GM12878 (cell line): ENCODE data around the gene UHMK1. TPM values are rescaled to one million over a fixed set of nuclear protein-coding genes. Genes with fewer than 3 reads are reported as not detected.

Experiments used
- polyA plus RNA-seq, 11 experiments: library from polyadenylated mRNA; depleted of rRNA in 4 of 11; unstranded in 6 of 11; stranded (reverse) in 5 of 11; fragments of >200 nt; fragmentation: Nextera tagmentation in 4 of 11; fragmentation: Illumina TruSeq in 1 of 11; extraction: Ambion mirVana in 4 of 11; extraction: Trizol in 1 of 11; gene quantifications; 1 replicate in 1 of 11; 2 replicates in 10 of 11; pipeline versions ENCODE4 v1.2.1 to v1.2.3, GENCODE V29; 2011 to 2016; ENCODE audit warnings: inconsistent platforms in 2 of 11, missing spikeins in 2 of 11, low read depth in 1 of 11
- small RNA-seq: library from RNA; depleted of rRNA; stranded (forward); fragments of <200 nt; gene quantifications from one replicate; pipeline ENCODE3, GENCODE V24; 2014
- total RNA-seq, 4 experiments: library from RNA; depleted of rRNA in 3 of 4; stranded (reverse); fragments of >200 nt in 3 of 4; fragmentation: Illumina TruSeq in 1 of 4; extraction: Trizol in 1 of 4; gene quantifications; 2 replicates each; pipeline versions ENCODE4 v1.2.1 to v1.2.3, GENCODE V29; 2013 to 2021

The UHMK1 gene
- total and polyA plus RNA-seq, 10 of the 15 experiments (the other 5 are each of a cell fraction or from before 2014, with no cell fraction given), result 5.7 to 52.7 (median 28.3) TPM

Small RNA genes within 50 kb of the gene (small RNA-seq; reads per million reads assigned to genes)
- gene UQCRBP2, result not detected

Other genes starting within 250 kb of the UHMK1 start
- not detected in 2 replicates for gene SPATA46, start 121.0 kb upstream of the UHMK1 start, total RNA-seq (2014; rRNA removed)
- not detected in 2 replicates for gene SPATA46, start 121.0 kb upstream of the UHMK1 start, total RNA-seq (2014; rRNA removed; fragmentation: Illumina TruSeq; extraction: Trizol)
- gene SPATA46, start 121.0 kb upstream of the UHMK1 start, total RNA-seq (2021), result not detected in 2 replicates
- not detected in 2 replicates for gene SPATA46, start 121.0 kb upstream of the UHMK1 start, polyA plus RNA-seq (2011; rRNA removed)
- not detected in 2 replicates for gene SPATA46, start 121.0 kb upstream of the UHMK1 start, polyA plus RNA-seq (2014; fragmentation: Illumina TruSeq; extraction: Trizol)
- gene SPATA46, start 121.0 kb upstream of the UHMK1 start, polyA plus RNA-seq (2014; fragmentation: Nextera tagmentation; extraction: Ambion mirVana), result not detected
- not detected in 2 replicates for gene SPATA46, start 121.0 kb upstream of the UHMK1 start, polyA plus RNA-seq (2014; rRNA removed)
- not detected for gene SPATA46, start 121.0 kb upstream of the UHMK1 start, polyA plus RNA-seq (2016; fragmentation: Nextera tagmentation; extraction: Ambion mirVana)
- not detected in 2 replicates for gene C1orf226, start 116.1 kb upstream of the UHMK1 start, total RNA-seq (2014; rRNA removed)
- gene C1orf226, start 116.1 kb upstream of the UHMK1 start, total RNA-seq (2014; rRNA removed; fragmentation: Illumina TruSeq; extraction: Trizol), result not detected in 2 replicates
- not detected in 2 replicates for gene C1orf226, start 116.1 kb upstream of the UHMK1 start, total RNA-seq (2021)
- gene C1orf226, start 116.1 kb upstream of the UHMK1 start, polyA plus RNA-seq (2011; rRNA removed), result not detected in 2 replicates
- gene C1orf226, start 116.1 kb upstream of the UHMK1 start, polyA plus RNA-seq (2014; fragmentation: Illumina TruSeq; extraction: Trizol), result not detected in 2 replicates
- gene C1orf226, start 116.1 kb upstream of the UHMK1 start, polyA plus RNA-seq (2014; fragmentation: Nextera tagmentation; extraction: Ambion mirVana), result not detected
- not detected in 2 replicates for gene C1orf226, start 116.1 kb upstream of the UHMK1 start, polyA plus RNA-seq (2014; rRNA removed)
- gene C1orf226, start 116.1 kb upstream of the UHMK1 start, polyA plus RNA-seq (2016; fragmentation: Nextera tagmentation; extraction: Ambion mirVana), result not detected
- gene SH2D1B, start 85.7 kb upstream of the UHMK1 start, total RNA-seq (2014; rRNA removed), result not detected in 2 replicates
- not detected in 2 replicates for gene SH2D1B, start 85.7 kb upstream of the UHMK1 start, total RNA-seq (2014; rRNA removed; fragmentation: Illumina TruSeq; extraction: Trizol)
- gene SH2D1B, start 85.7 kb upstream of the UHMK1 start, total RNA-seq (2021), result not detected in 2 replicates
- 0.18 and 0.20 TPM in 2 replicates for gene SH2D1B, start 85.7 kb upstream of the UHMK1 start, polyA plus RNA-seq (2011; rRNA removed)
- gene SH2D1B, start 85.7 kb upstream of the UHMK1 start, polyA plus RNA-seq (2014; fragmentation: Illumina TruSeq; extraction: Trizol), result 0.08 TPM in 1 of 2 replicates, not detected in the other
- gene SH2D1B, start 85.7 kb upstream of the UHMK1 start, polyA plus RNA-seq (2014; fragmentation: Nextera tagmentation; extraction: Ambion mirVana), result not detected
- gene SH2D1B, start 85.7 kb upstream of the UHMK1 start, polyA plus RNA-seq (2014; rRNA removed), result not detected in 2 replicates
- gene SH2D1B, start 85.7 kb upstream of the UHMK1 start, polyA plus RNA-seq (2016; fragmentation: Nextera tagmentation; extraction: Ambion mirVana), result not detected
- gene UAP1, start 63.9 kb downstream of the UHMK1 start, total RNA-seq (2014; rRNA removed), result 32.5 and 41.1 TPM in 2 replicates
- 39.8 and 42.0 TPM in 2 replicates for gene UAP1, start 63.9 kb downstream of the UHMK1 start, total RNA-seq (2014; rRNA removed; fragmentation: Illumina TruSeq; extraction: Trizol)
- 29.0 and 30.2 TPM in 2 replicates for gene UAP1, start 63.9 kb downstream of the UHMK1 start, total RNA-seq (2021)
- 19.9 and 31.2 TPM in 2 replicates for gene UAP1, start 63.9 kb downstream of the UHMK1 start, polyA plus RNA-seq (2011; rRNA removed)
- 32.3 and 35.2 TPM in 2 replicates for gene UAP1, start 63.9 kb downstream of the UHMK1 start, polyA plus RNA-seq (2014; fragmentation: Illumina TruSeq; extraction: Trizol)
- gene UAP1, start 63.9 kb downstream of the UHMK1 start, polyA plus RNA-seq (2014; fragmentation: Nextera tagmentation; extraction: Ambion mirVana), result 10 to 100 TPM; 19.2 to 20.8 TPM
- gene UAP1, start 63.9 kb downstream of the UHMK1 start, polyA plus RNA-seq (2014; rRNA removed), result 20.9 and 26.0 TPM in 2 replicates
- 10 to 100 TPM; 40.2 to 43.0 TPM for gene UAP1, start 63.9 kb downstream of the UHMK1 start, polyA plus RNA-seq (2016; fragmentation: Nextera tagmentation; extraction: Ambion mirVana)
- gene DDR2, start 134.6 kb downstream of the UHMK1 start, total RNA-seq (2014; rRNA removed), result 6.6 and 7.4 TPM in 2 replicates
- gene DDR2, start 134.6 kb downstream of the UHMK1 start, total RNA-seq (2014; rRNA removed; fragmentation: Illumina TruSeq; extraction: Trizol), result 4.8 and 5.1 TPM in 2 replicates
- 8.4 and 8.8 TPM in 2 replicates for gene DDR2, start 134.6 kb downstream of the UHMK1 start, total RNA-seq (2021)
- 4.9 and 6.2 TPM in 2 replicates for gene DDR2, start 134.6 kb downstream of the UHMK1 start, polyA plus RNA-seq (2011; rRNA removed)
- gene DDR2, start 134.6 kb downstream of the UHMK1 start, polyA plus RNA-seq (2014; fragmentation: Illumina TruSeq; extraction: Trizol), result 5.8 and 6.4 TPM in 2 replicates
- gene DDR2, start 134.6 kb downstream of the UHMK1 start, polyA plus RNA-seq (2014; fragmentation: Nextera tagmentation; extraction: Ambion mirVana), result 1 to 10 TPM; 1.9 to 2.8 TPM
- 3.6 and 5.7 TPM in 2 replicates for gene DDR2, start 134.6 kb downstream of the UHMK1 start, polyA plus RNA-seq (2014; rRNA removed)
- 1 to 10 TPM; 5.2 to 6.3 TPM for gene DDR2, start 134.6 kb downstream of the UHMK1 start, polyA plus RNA-seq (2016; fragmentation: Nextera tagmentation; extraction: Ambion mirVana)